GM10248 (cell line): ENCODE results near the gene FAM240A.

ENCODE experiments used
- CTCF ChIA-PET: fragments of 300-600 bp; sonication (Branson Sonifier 250); formaldehyde crosslinking; extraction: SDS; loops from one replicate; lab custom pipeline; 2021; ENCODE audit warnings: antibody characterized with exemption; lab: Yijun Ruan, JAX
- POLR2A ChIA-PET: fragments of 350-650 bp; sonication (Branson Sonifier 250); formaldehyde crosslinking; extraction: SDS; loops from one replicate; lab custom pipeline; 2020; ENCODE audit warnings: antibody characterized with exemption; lab: Yijun Ruan, JAX
- DNase-seq: peaks from one replicate; pipeline ENCODE4 v3.0.0; 2012; ENCODE audit errors: extremely low spot score
- CTCF ChIP-seq: IDR thresholded peaks from 2 replicates; pipeline ENCODE4 v1.5.1; 2012; ENCODE audit warnings: mild to moderate bottlenecking, low read depth; ENCODE audit errors: extremely low read depth, missing control alignments, control extremely low read depth

The FAM240A gene

GRCh38 chr3:46614431-46614830 lies 2.1 kb downstream of the FAM240A start:
- ChIA-PET CTCF (interaction anchor here (1.2 to 3.2 kb wide), 5 partner anchors 10 to 126 kb away, joined by 3 to 13 read pairs (median 4); no protein-coding TSS in a partner anchor), POLR2A (no interaction called here)
- TF ChIP-seq CTCF = no peak
- DNase-seq = no peak

GRCh38 chr3:46615050-46615775 lies 2.9 kb downstream of the FAM240A start:
- no peak for DNase-seq
- ChIA-PET POLR2A (no interaction called here), CTCF (interaction anchor here (1.2 to 3.2 kb wide), 5 partner anchors 9 to 127 kb away, joined by 3 to 13 read pairs (median 4); no protein-coding TSS in a partner anchor)
- TF ChIP-seq CTCF = no peak

GRCh38 chr3:46615976-46616375 lies 3.7 kb downstream of the FAM240A start:
- CTCF ChIA-PET = interaction anchor here (1.5 to 3.2 kb wide), 2 partner anchors 14 to 127 kb away, joined by 6 to 13 read pairs; no protein-coding TSS in a partner anchor
- DNase-seq = no peak
- POLR2A ChIA-PET = no interaction called here

GRCh38 chr3:46617941-46618340 lies 5.6 kb downstream of the FAM240A start:
- DNase-seq = no peak
- POLR2A ChIA-PET = no interaction called here
- TF ChIP-seq CTCF = no peak
- CTCF ChIA-PET = no interaction called here

More at GRCh38 chr3:46615976-46616375, 3.7 kb downstream of the FAM240A start:
- TF ChIP-seq CTCF = no peak

- ChIA-PET CTCF (interaction anchor here (1.3 to 2.3 kb wide), 4 partner anchors 9 to 131 kb away, joined by 3 to 11 read pairs (median 6); no protein-coding TSS in a partner anchor), POLR2A (no interaction called here)
- no peak for DNase-seq
- no peak for TF ChIP-seq CTCF
Measured at GRCh38 chr3:46619845-46620778, 7.8 kb downstream of the FAM240A start.

GRCh38 chr3:46624533-46624932 lies 12.2 kb downstream of the FAM240A start:
- no peak for DNase-seq
- CTCF ChIA-PET = interaction anchor here (1.2 to 2.1 kb wide), 5 partner anchors 10 to 136 kb away, joined by 3 to 18 read pairs (median 4); no protein-coding TSS in a partner anchor
- POLR2A ChIA-PET = no interaction called here
- no peak for TF ChIP-seq CTCF
